Hematopoietic multipotent progenitor cell treated with erythropoietin and hydrocortisone succinate and interleukin-3 and kit ligand, for 8 days (in vitro differentiated cells): Measurements from ENCODE around the gene CUL3.
A peak's percentile ranks its signal among the peaks of the same experiment; 100 is the strongest.

Experiments used
- DNase-seq: peaks from one replicate; pipeline ENCODE4 v3.0.0-alpha.2; 2015

The CUL3 gene

DNA sequence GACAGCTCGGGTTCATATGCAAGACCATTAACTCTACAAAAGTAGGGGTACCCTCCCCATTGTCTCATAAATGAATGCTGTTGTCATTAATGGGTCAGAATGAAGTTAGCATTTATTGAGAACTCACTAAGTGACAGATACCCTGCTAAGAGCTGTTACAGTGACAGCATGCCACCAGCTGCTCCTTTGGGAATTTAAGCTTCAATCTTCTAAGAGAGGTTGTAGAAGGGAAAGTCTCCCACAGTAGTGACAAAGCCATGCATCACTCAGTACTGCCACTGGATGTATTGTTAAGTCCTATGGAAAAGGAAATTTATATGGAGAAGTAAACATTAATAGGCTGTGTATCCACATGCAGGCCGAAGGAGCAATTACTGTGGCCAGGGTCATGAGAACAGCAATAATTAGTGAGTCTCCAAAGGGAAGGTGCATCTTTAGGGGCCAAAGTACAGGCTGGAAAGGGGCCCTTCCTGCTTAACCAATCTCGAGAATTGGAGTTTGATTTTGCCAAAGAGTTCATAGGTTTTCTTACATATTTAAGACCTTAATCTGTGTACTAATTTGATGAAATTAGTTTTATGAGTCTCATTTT is 118.8 kb downstream of the CUL3 start:
- no peak for DNase-seq

DNA sequence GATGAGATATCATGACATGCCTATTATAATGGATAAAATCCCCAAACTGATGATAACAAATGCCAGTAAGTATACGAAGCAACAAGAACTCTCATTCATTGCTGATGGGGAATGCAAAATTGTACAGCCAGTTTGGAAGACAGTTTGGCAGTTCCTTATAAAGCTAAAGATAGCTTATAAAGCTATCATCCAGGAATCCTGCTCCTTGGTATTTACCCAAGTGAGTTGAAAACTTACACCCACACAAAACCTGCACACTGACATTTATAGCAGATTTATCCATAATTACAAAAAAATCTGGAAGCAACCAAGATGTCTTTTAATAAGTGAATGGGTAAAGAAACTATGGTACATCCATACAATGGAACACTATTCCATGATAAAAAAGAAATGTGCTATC is 123.8 kb downstream of the CUL3 start:
- no peak for DNase-seq

DNA sequence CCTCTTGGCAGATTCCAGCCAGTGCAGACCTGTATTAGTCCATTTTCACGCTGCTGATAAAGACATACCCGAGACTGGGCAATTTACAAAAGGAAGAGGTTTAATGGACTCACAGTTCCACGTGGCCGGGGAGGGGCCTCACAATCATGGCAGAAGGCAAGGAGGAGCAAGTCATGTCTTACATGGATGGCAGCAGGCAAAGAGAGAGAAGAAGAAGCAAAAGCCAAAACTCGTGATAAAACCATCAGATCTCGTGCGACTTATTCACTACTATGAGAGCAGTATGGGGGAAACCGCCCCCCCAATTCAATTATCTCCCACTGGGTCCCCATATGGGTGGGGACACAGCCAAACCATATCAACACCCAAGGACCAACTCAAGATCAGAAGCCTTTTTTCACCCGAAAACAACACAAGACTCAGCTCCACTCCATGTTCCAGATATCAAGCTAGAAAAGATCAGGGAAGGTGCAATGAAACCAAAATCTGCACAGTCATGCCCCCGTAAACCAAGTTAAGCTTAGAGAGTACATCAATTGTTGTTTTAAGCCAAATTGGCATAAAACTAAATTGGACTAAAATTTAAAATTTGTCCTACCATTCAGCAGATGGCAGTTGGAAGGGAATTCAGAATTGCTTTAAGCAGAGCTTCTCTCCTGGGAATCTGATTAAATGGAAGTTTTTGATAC is 127.6 kb downstream of the CUL3 start:
- DNase-seq, result no peak

DNA sequence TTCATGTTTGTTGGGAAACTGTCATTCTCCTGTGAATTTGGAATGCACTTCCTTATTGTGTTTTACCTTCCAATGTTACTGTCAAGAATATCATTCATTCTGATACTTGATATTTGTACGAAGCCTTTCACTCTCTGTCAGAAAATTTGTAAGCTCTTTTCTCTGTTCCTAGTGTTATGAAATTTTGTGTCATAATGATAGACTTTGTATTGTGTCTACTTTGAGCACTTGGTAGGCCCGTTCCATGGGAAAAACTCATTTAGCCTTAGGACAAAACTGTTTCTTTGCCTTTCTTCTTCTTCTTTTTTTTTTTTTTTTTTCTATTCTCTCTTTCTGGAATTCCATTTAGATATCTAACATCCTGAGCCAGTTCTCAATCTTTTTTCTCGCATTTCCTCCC is 131.3 kb downstream of the CUL3 start:
- no peak for DNase-seq

DNA sequence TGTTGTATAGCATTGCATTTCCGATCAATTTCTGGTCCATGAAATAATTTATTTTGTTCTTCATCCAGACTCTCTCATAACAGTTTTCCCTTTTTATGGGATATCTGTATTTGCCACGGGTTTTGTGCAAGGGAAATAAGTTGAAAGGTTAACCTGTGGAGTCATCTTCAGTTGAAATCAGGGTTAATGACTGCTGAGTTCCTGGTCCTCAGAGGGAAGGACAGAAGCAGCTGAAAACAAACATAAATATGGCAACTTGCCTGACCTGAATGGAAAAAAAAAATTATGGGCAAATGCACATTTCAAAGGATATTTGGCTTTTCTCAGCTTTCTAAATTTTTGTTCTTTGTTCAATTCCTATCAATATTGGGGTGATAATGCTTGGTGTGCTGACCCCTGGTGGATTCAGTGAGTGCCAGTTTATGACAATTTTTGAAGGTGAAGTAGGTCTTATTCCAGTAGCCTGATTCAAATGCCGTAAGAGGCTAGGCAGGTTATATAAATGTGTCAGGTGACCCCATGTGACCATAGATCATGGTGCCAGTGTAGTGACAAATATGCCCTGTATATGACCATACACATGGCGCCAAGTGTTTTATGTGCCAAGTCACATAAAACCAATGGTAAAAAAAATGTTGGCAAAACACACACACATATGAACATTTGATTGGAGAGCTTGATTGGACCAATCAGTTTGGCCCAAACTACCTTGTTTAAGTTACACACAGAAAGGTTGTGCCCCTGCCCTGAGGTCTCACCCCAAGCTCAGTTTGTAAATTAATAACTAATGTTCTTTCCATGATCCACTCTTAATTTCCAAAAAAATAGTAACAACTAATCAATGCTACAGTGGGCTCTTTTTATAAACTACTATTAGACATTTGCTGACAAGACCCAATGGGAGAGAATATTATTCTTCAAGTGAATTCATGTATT is 135.7 kb downstream of the CUL3 start:
- peak; percentile 77 for DNase-seq

DNA sequence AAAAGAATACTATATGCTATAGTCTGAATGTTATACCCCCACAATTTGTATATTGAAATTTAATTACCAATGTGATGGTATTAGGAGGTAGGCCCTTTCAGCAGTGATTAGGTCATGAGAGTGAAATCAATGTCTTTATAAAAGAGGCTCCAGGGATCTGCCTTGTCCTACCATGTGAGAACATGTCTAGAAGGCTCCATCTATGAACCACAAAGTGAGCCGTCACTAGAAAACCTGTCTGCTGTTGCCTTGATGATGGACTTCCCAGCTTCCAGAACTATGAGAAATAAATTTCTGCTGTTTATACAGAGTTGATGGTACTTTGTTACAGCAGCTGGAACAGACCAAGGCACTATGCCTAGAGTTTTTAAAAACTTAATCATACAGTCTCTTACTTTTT is 136.9 kb downstream of the CUL3 start:
- no peak for DNase-seq

DNA sequence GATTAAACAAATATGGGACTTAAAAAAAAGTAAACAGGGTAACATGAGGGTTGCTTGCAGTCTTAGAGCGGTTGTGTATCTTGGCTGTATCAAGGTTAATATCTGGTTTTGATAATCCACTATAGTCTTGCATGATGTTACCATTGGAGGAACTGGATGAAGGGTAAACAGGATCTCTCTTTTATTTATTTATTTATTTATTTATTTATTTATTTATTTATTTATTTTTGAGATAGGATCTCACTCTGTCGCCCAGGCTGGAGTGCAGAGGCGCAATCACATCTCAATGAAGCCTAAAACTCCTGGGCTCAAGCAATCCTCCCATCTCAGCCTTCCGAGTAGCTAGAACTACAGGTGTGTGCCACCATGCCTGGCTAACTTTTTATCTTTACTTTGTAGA is 140.4 kb downstream of the CUL3 start:
- no peak for DNase-seq

DNA sequence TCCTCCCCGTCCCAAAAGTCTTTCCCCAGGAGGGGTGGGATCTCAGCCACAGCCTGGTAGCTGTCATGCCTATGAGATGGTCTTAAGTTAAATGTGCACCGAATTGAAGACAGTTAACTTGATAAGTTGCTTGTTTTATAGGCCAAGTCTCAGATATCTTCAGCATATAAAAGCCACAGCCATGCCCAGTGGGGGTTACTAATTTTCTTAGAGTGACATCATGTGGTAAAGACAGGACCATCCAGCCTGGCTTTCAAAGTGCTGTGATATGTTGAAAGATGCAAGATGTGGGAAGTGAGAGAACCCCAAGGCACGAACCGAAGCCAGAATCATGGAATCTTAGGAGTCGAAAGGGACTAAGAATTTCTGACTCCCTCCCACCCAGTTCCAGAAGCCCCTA is 141.1 kb downstream of the CUL3 start:
- no peak for DNase-seq

DNA sequence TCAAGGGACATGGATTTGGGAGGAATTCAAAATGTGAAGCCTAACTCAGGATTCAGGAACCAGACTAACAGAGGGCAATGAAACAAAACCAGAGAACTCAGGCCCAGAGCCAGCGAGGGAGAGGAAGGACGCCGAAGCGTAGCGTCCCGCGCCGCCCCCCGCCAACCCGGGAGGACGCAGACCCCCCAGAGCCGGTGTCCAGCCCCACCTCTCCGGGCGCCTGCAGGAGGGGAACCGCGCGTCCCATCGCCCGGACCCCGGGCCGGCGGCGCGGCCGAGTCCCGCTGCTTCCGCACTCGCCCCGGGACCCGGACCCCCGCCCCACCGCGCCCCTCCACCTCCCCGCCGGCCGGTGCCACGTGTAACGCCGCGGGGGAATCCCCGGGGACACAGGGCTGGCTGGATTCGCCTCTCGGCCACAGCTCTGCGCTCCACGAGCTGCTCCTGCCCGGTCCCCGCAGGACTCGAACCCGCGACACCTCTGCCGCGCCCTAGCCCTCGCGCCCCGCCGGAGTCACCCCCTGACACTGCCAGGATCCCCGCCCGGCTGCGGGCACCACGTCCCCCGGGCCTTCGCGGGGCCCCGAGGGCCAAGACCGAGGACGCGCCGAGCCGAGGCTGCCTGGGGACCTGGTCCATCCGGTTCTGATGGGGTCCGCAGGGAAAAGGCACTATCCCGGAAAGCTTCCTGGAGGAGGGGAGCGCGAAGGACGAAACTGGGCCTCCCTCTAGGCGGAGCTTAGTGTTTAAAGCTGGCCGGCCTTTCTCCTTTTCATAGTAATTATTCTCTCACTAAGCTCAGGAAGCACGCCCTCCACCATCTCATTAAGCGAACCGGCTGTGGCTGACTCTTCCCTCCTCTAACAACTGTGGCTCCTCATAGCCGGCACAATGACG is 142.8 kb downstream of the CUL3 start:
- peak; percentile 42 for DNase-seq

DNA sequence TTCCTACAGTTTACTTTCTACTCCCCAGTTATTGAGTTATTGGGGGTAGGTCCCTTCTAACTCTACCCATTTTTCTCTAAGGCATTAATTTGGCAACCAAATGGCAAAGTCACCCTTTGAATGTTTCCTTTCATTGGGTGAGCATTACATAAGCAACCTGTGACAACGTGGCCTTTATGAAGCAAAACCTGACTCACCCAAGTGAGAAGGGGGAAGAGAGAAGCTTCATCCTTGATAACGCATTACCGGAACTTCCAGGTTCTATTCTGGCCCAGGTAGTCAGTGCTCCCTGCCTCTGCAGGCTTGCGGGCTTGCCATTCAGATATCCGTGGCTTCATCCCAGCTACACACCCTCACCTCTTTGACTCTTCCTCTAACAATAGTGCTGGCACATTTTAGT is 144.2 kb downstream of the CUL3 start:
- DNase-seq, result no peak

DNA sequence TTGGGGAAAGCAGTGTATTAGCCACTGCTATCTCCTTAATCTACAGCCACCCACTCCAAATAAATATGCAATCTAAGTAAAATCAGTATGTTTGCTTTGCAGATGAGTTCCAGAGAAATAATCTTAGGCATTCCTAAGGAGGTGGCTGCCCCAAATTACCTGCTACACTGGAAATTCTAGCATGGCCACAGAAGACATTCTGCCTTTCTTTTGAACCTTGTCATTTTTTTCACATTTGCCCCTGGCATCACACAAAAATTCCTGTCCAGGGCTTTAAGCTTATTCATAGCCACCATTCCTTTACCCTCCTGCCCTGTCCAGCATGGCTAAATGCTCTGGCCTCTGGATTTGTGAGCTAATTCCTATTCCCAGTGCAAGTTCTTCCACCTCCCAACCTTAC is 146.4 kb downstream of the CUL3 start:
- DNase-seq, result no peak

DNA sequence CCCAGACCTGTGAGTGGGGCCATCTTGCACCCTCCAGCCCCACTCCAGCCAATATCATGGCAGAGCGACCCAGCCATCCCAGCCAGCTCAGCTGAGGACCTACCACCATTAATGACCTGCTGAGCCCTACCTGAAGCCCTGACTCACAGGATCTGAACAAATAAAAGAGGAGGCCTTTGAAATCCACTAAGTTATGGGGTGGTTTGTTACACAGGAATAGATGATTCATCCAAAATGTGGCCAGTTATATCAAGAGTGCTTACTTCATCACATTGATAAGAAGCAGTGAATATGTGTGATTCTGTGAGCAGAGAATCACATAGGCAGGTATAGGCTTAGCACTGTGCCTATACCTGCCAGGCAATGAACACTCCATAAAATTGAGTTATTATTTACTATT is 148.5 kb downstream of the CUL3 start:
- no peak for DNase-seq

DNA sequence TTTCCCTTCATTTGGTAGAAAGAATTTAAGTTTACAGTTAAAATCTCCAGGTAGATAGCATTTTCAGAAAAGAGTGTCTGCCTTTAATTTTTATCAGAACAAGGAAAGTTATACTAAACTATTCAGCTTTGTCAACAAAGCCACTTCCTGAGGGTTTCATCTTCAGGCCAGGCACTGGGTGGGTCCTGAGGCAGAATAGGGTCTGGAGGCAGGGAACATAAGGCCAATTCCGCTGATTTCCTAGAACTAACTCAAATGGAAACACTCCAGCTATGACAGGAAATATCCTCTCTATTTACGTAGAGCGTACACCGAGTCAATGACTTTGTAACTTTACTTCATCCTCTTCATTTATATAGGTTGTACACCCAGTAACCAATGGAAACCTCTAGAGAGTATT is 150.5 kb downstream of the CUL3 start:
- DNase-seq, result no peak

DNA sequence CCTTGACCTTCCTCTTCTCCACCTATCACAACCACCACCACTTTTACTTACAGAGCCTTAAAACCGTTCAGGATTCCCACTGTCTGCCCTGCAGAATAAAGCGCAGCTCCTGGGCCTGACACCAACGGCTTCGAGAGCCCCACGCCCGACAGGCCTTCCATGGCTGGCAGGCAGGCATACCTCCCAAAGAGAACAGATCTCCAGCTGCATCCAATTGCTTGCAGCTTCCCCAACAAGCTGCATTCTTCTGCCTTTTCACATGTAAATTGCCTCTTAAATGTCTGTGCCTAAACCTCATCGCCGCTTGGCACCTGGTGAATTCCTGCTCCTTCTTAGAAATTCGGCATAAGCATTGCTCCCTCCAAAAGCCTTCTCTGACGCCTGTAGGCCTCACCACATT is 151.7 kb downstream of the CUL3 start:
- DNase-seq, result no peak

DNA sequence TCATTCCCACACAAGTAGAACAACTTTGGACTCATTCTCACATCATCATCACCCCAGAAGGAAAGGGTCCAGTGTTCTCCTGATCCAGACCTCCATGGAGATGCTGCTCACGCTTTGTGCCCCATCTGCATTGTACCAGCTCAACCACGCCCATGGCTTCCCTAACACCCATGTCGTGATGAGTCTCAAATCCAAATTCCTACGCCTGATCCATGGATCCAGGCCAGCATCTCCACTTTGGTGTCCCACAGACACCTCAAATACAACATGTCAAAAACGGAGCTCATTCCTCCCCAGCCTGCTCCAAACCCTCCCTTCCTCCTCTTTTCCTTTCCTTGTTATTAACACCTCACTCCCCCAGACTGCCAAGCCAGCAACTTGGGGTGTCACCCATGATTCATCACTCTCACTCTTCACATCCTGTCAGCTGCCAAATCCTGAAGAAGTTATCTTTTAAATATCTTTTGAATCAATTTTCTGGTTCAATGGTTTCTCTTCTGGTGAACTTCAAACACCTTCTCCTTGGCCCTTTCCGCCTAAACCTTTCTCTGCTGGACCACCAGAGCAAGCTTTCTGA is 153.1 kb downstream of the CUL3 start:
- DNase-seq, result no peak

DNA sequence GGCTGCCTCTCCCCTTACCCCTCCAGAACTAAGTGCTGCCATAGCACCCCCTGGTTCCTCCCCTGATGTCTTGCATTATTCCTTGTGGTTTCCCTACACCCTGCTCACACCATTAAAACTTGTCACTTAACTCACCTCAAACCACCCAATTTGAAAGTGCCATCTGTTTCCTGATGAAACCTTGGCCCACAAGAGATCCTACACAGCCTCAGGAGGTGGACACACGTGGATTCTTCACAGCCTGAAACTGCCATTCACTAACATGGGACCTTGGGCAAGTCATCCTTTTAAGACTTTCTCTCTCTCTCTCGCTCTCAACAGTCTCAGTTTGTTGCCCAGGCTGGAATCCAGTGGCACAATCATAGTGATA is 155.7 kb downstream of the CUL3 start:
- DNase-seq, result no peak

DNA sequence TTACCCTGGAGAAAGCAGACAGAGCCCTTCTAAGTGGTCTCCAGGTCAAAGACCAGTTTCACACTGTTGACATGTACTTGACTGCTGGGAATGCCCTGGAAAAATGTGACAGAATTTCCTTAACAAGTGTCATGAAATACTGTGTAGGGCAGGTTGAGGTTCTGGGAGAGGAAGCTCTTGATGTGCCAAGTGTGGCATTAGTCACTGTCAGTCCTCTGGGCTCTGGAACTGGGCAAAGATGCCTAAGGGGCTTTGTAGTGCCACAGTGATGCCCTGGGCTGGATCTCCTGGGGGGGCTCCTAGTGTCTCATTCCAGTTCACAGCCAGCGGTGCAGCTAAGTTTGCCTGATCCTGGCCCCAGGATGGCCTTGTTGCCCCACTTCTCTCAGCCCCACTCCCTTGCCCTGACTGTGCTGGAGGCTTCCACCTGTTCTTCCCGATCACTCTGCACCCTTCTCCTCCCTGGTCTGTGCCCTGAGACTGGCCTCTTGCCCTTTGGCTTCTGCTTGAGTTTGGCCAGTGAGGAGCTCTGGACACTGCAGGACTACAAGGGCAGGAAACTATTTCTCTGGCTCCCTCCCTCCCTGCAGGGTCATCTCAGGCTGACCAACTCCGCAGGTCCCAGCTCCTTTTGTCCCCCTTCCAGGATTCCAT is 156.2 kb downstream of the CUL3 start:
- no peak for DNase-seq

DNA sequence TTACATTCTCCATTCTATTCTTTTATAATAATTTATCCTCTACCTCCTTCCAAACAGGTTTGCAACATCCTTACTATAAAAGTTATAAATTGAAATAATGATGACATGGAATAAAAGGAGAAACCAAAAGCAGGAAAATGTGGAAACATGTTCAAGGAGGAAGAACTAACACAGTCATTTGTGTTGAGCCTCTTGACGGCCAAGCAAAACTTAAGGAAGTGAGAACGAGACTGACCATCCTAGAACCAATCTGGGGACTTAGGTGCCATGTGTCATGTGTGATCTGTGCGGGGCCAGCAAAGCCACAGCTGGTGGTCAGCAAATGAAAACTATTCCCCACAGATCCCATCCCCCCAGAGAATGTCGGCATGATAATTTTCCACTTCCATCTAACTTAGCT is 157.7 kb downstream of the CUL3 start:
- no peak for DNase-seq

DNA sequence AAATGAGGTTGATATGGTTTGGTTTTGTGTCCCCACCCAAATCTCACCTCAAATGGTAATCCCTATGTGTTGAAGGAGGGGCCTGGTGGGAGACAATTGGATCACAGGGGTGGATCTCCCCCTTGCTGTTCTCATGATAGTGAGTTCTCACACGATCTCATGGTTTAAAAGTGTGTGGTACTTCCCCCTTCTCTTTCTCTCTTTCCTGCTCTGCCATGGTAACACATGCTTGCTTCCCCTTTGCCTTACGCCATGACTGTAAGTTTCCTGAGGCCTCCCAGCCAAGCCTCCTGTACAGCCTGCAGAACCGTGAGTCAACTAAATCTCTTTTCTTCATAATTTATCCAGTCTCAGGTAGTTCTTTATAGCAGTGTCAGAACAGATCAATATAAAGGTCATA is 158.5 kb downstream of the CUL3 start:
- DNase-seq, result no peak

DNA sequence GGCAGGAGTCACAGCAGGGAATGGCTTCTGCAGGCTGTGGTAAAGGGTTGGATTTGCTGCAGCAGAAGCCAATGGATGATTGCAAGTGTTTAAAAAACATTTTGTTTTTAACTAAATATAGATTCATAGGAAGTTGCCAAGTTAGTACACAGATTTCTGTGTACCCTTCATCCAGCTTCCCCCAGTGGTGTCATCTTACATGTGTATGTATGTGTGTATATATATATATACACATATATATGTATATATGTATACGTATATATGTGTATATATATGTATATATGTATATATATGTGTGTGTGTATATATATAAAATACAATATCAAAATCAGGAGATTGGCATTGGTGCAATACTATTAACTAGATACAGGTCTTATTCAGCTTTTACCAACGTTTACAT is 164.1 kb downstream of the CUL3 start:
- no peak for DNase-seq
